ENCODE data around the gene TSPAN18. TPM values are rescaled to one million over a fixed set of nuclear protein-coding genes. Genes with fewer than 3 reads are reported as not detected.

TSPAN18 gene
- total RNA-seq, 4 donors from 2014 or later, result 0.95 to 4.5 (median 2.3) TPM

DNA sequence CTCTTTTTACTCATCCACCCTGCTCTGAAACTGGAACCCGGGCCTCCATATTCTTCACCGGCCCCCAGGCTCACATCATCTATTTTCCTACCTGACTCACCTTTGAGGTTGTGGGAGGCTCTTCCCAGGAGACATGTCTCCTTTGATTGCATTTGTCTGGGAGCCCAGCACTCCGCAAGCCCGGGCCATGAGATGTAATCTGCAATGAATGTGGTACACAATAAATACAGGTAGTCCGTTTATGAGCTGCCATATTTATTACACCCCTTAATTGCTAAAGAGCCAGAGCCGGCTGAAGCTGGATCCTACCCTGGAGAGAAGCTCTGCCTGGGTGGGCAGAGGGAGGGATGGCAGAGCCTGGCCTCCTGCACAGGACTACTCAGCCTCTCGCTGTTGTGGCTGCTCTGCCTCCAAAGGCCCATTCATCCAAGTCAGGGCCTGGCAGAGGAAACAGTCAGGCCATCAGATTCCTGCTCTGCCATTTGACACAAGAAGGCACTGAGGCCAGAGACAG, 174.4 kb downstream of the TSPAN18 start:
- intact Hi-C loops (cut with DNase I; ENCODE audit: low total_unique reads), result loop anchor here (5.0 kb wide), 1 partner anchor 279 kb away; no protein-coding TSS in a partner anchor
- WGBS, 2 donors, result 65 to 70% methylated on average over 7 of the region's 7 CpGs
- no peak for DNase-seq (ENCODE audit: low spot score in 2 of 2)

DNA sequence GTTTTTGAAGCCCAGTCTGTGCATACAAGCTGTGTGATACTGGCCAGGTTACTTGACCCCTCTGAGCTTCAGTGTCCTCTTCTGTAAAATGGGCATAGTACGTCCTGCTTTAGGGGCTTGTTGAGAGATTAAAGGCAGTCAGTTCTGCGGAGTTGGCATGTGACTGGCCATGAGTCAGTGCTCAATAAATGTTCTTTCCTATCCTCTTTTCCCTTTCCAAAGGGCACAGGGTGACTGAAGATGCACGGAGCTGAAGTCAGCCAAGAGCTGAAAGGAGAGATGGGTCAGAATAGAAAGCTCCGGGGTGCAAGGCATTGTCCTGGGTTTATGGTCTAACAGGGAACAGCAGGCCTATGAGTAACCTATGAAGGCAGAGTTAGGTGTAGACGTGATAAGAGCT, 175.0 kb downstream of the TSPAN18 start:
- 89 to 90% methylated on average over 5 of the region's 5 CpGs for WGBS, 2 donors
- TF ChIP-seq, protein P1, sequence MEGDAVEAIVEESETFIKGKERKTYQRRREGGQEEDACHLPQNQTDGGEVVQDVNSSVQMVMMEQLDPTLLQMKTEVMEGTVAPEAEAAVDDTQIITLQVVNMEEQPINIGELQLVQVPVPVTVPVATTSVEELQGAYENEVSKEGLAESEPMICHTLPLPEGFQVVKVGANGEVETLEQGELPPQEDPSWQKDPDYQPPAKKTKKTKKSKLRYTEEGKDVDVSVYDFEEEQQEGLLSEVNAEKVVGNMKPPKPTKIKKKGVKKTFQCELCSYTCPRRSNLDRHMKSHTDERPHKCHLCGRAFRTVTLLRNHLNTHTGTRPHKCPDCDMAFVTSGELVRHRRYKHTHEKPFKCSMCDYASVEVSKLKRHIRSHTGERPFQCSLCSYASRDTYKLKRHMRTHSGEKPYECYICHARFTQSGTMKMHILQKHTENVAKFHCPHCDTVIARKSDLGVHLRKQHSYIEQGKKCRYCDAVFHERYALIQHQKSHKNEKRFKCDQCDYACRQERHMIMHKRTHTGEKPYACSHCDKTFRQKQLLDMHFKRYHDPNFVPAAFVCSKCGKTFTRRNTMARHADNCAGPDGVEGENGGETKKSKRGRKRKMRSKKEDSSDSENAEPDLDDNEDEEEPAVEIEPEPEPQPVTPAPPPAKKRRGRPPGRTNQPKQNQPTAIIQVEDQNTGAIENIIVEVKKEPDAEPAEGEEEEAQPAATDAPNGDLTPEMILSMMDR (IDR thresholded peaks at IDR 0.05), result no peak
- no peak for TF ChIP-seq POLR2A (IDR thresholded peaks at IDR 0.05)
- no peak for DNase-seq (ENCODE audit: low spot score in 2 of 2)
- intact Hi-C loops (cut with DNase I; ENCODE audit: low total_unique reads), result loop anchor here (5.0 kb wide), 1 partner anchor 279 kb away; no protein-coding TSS in a partner anchor
- H3K4me3 ChIP-seq (ENCODE audit: low read depth, poor library complexity, severe bottlenecking), result no peak overlapping the region

More for the DNA sequence above, 174.4 kb downstream of the TSPAN18 start:
- TF ChIP-seq POLR2A (IDR thresholded peaks at IDR 0.05), result no peak
- TF ChIP-seq, protein P1 (IDR thresholded peaks at IDR 0.05), result no peak
- H3K4me3 ChIP-seq (ENCODE audit: low read depth, poor library complexity, severe bottlenecking), result no peak overlapping the region

DNA sequence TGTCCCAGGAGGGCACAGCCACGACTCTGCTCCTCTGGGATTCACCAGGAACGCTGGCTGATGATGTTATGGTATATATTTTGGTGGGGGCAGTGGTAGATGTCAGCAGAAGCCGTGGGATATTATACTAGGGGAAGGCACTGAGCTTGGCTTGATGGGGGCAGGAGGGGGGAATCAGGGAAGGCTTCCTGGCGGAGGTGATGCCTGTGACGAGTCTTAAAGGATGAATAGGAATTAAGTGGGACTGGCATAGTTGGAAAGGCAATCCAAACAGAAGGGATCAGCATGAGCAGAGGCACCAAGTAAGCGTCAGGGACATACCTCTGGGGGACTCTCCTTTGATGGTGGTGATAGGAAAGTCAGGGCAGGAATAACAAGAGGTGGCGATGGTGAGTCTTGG, 176.3 kb downstream of the TSPAN18 start:
- WGBS, 2 donors, result 80 to 94% methylated on average over 7 of the region's 7 CpGs
- TF ChIP-seq POLR2A (IDR thresholded peaks at IDR 0.05), result no peak
- TF ChIP-seq, protein P1 (IDR thresholded peaks at IDR 0.05), result no peak
- DNase-seq (ENCODE audit: low spot score in 2 of 2), result no peak
- intact Hi-C loops (cut with DNase I; ENCODE audit: low total_unique reads), result loop anchor here (5.0 kb wide), 1 partner anchor 281 kb away; no protein-coding TSS in a partner anchor
- H3K4me3 ChIP-seq (ENCODE audit: low read depth, poor library complexity, severe bottlenecking), result no peak overlapping the region

DNA sequence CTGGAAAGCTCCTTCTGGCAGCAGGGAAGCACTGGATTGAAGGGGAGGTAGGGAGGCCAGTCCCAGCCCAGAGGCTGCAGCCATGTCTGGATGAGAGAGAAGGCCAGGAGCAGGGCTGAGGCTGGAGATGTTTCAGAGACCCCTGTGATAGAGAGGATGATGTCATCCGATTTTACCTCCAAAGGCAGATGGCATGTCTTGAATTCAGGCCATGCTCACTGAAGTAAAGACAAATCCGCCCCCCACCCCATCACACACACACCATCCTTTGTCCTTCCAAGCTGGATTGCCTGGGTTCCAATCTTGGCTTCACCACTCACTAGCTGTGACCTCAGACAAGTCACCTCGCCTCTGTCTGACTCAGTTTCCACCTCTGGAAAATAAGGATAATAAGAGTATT, 176.8 kb downstream of the TSPAN18 start:
- intact Hi-C loops (cut with DNase I; ENCODE audit: low total_unique reads), result loop anchor here (5.0 kb wide), 1 partner anchor 281 kb away; no protein-coding TSS in a partner anchor
- 94% methylated on average over 3 of the region's 3 CpGs for whole genome bisulfite sequencing, 2 donors
- TF ChIP-seq, protein P1 (IDR thresholded peaks at IDR 0.05), result no peak
- H3K4me3 ChIP-seq (ENCODE audit: low read depth, poor library complexity, severe bottlenecking), result no peak overlapping the region
- DNase-seq (ENCODE audit: low spot score in 2 of 2), result no peak

DNA sequence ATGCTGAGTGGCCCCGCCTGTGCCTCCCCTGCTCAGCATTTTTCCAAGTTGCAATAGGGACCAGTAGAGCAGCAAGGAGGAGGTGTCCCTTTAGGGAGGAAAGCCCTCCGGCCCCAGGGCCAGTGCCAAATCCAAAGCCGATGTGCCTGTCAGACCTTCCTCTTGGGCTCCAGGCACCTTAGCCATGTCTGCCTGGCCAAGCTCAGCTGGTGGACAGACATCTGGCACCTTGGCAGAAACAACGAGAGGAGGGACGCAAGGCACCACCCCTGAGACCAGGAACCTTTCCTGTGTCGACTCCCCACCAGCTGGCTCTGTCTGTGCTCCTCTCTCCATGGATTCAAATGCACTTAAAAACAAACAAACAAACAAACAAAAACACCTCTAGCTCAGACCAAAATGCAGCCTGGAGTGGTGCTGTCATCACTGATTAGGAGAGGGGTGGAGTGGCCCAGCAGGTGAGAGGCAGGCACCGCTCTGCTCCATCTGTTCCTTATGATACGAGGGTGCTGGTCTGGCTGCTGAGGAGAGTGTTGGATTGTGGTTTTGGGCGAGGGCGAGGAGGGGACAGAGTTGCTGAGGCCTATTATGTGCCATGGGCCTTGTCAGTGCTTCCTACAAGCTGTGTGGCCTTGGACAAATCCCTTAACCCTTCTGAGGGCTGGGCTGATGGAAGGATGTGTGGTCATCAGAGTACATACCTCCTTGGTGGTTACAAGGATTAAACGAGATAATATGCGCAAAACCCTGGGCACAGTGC, 177.7 kb downstream of the TSPAN18 start:
- no peak for TF ChIP-seq POLR2A (IDR thresholded peaks at IDR 0.05)
- TF ChIP-seq, protein P1 (IDR thresholded peaks at IDR 0.05), result no peak
- intact Hi-C loops (cut with DNase I; ENCODE audit: low total_unique reads), result loop anchor here (5.0 kb wide), 1 partner anchor 282 kb away; no protein-coding TSS in a partner anchor
- no peak for DNase-seq (ENCODE audit: low spot score in 2 of 2)
- H3K4me3 ChIP-seq (ENCODE audit: low read depth, poor library complexity, severe bottlenecking), result no peak overlapping the region
- WGBS, 2 donors, result 78 to 80% methylated on average over 12 of the region's 12 CpGs
